GM21717 (cell line): Measurements from ENCODE around the gene TRMT10B.
"Not testable (repeated sequence)": the region's sequence is repeated elsewhere in the genome, so short reads cannot be mapped to it uniquely, and the experiment has no call there.

ENCODE experiments used
- ATAC-seq: cut with Tn5 transposase; IDR thresholded peaks from one replicate; pipeline ENCODE4 v1.9.1; 2021; ENCODE audit warnings: mild to moderate bottlenecking, moderate library complexity; ENCODE audit not compliant: unreplicated experiment

The TRMT10B gene

DNA sequence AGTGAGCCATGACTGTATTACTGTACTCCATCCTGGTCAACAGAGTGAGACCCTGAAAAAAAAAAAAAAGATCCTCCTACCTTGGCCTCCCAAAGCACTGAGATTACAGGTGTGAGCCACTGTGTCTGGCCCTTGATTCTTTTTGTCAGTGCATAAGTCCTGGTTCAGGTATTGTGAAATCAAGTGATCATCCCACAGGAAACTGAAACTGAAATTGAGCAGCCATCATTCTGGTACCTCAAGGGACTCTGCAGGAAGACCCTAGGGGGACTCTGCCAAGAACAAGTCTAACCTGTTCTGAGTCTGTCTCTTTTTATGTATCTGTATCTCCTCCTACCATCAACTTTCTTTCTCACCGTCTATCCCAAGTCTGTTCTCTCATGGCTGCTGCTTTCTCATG, 45.1 kb downstream of the TRMT10B start:
- ATAC-seq = no peak

DNA sequence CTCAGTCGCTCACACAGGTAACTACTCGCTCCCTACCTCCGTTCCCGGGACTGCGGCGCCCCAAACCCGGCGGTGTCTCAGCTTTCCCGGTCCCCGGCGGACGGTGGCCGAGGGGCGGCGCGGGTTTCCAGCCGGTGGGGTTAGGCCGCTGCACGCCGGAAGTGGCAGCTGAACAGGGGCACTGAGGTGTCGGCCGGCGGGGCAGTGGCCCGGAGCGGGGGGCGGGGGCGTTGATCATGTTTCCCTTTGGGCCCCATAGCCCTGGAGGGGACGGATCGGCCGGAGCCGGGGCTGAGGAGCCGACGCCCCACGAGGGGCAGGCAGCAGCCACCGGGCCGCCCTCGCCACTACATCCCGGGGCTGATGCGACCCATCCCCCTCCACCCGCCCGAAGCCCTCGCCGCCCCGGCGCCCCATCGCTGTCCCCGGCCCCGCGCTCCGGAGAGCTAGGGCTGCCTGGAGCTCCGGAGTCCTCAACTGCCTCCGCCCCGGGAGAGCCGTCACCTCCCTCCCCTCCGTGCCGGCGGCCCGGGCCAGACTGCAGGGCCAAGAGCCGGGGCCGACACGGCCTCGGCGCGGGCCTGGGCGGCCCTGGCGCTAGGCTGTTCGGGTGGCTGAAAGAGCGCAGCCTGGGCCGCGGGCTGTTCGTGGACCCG, 47.2 kb downstream of the TRMT10B start, which contains the start of gene DCAF10:
DCAF10 (plus strand) TSS at position 167 of the 656 bp plus-strand sequence; CDS start at position 237, 70 bp downstream.
- ATAC-seq = peak; percentile 66

DNA sequence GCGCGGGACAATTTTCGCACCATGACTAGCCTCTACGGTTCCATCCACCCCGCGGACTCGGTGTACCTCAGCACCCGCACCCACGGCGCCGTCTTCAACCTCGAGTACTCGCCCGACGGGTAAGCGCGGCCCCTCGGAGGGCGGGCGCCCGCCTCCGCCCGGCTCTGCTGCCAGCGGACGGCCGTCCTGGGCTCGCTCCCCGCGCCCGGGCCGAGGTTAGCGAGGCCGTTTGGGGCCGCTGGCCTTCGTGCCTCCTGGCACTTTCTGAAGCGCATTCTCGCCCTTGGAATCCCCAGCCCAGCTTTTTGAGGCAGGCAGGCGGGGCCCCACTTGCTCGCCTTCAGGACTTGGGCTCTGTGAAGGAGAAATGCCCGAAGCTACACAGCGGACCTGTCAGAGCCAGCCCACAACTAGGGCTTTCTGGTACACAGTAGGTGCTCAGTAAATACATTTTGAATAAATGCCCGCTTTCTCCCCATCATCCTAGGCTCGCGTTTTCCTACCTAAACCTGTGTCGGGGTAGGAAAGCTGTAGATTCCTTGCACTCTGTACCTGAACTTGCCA, 47.8 kb downstream of the TRMT10B start:
- peak; percentile 37 for ATAC-seq

DNA sequence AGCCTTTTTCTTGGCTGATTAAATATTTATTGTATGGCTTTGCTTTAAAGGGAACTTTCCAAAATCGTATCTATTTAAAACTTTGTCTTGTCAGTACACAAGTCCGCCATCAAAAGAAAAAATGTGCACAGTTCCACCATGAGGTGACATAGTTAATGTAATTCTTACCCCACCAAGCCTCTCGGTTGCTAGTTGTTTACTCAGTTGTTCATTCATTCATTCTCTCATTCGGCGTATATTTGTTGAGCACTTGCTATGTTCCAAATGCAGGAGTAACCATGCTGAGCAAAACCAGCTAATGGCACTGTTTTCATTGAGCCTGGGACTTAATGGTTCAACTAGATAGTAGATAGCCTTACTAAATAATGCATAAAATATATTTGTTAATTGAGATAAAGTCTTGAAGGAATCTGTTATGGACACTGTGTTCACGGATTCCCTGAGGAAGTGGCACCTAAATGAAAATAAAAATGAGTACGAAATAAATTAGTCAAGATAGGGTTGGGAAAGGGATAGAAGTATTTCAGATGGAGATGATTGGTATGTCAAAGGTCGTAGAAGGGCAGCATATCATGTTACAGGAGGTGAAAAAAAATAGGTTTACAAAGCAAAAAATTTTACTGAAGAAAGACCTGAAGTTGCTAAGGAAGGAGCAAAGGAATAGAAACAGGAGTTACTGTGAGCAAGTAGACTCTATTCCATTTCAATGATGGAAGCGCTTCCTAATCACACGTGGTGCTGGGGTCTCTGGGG, 48.5 kb downstream of the TRMT10B start:
- ATAC-seq = no peak

DNA sequence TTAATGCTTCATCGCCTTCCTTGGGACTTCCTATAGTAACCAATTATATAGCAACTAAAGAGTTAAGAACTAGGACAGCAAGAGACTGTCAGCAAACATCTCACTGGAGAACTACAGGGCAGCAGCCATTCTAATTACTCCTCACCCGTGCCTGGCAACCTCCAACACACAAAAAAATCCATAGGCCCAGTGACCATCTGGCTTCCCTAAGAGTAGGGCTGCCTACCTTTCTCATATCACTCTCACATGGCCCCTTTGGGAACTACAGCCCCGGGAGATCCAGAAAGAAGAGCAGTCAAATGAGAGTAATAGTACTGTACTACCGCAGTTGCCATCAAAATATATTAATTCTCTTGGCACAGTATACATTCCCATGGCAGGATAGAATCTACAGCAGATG, 52.7 kb downstream of the TRMT10B start:
- ATAC-seq = no peak

DNA sequence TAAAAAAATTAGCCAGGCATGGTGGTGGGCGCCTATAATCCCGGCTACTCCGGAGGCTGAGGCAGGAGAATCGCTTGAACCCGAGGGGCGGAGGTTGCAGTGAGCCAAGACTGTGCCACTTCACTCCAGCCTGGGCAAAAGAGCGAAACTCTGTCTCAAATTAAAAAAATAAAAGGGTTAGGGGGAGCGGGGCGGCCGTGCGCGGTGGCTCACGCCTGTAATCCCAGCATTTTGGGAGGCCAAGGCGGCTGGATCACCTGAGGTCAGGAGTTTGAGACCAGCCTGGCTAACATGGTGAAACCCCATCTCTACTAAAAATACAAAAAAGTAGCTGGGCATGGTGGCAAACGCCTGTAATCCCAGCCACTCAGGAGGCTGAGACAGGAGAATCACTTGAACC, 56.1 kb downstream of the TRMT10B start:
- ATAC-seq = not testable (repeated sequence)

DNA sequence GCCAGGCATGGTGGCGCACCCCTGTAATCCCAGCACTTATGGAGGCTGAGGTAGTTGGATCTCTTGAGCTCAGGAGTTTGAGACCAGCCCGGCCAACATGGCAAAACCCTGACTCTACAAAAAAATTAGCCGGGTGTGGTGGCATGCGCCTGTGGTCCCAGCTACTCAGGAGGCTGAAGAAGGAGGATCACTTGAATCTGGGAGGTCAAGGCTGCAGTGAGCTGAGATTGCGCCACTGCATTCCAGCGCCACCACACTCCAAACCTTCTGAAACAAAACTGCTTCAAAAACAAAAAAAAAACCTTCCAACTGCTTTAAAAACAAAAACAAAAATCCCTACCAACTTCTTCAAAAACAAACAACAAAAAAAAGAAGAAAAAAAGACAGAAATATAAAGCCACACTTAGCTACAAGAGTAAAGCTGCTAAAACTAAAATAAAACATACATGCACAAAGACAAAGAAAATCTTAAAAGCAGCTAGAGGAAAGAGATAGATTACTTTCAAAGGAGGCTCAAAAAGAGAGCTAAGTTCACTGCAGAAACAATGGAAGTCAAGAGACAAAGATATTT, 58.4 kb downstream of the TRMT10B start:
- no peak for ATAC-seq

DNA sequence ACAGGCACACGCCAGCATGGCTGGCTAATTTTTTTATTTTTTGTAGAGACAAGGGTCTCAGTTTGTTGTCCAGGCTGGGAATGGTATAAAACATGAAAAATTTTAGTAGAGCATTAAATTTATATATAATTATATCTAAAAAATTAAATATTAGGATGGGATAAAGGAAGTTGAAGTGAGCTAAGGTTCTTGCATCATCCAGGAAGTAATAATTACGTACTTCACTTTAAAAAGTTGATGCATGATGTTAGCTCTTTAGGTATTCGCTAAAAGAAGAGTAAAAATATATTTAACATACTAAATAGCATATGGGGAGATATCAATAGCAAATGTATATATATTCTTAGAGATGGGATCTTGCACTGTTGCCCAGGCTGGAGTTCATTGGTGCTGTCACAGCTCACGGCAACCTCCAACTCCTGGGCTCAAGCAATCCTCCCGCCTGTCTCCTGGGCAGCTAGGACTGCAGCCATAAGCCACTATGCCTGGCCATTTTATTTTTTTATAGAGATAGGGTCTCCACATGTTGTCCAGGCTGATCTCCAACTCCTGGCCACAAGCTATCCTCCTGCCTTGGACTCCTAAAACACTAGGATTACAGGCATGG, 59.3 kb downstream of the TRMT10B start:
- no peak for ATAC-seq

DNA sequence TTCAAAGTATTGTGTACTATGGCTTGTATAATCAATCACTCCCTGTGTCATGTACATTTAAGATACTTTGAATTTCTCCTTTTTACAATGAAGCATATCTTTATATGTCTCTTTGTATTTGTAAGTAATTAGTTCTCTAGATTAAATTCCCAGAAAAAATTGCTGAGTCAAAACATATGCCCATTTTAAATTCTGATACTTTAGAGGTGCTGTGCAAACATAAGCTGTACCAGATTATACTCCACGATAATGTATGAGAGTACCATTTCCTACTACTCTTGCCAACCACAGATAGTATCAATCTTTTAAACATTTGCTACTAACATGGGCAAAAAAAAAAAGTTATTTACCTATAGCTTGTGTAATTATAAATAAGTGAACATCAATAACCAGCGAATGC, 65.2 kb downstream of the TRMT10B start:
- no peak for ATAC-seq

DNA sequence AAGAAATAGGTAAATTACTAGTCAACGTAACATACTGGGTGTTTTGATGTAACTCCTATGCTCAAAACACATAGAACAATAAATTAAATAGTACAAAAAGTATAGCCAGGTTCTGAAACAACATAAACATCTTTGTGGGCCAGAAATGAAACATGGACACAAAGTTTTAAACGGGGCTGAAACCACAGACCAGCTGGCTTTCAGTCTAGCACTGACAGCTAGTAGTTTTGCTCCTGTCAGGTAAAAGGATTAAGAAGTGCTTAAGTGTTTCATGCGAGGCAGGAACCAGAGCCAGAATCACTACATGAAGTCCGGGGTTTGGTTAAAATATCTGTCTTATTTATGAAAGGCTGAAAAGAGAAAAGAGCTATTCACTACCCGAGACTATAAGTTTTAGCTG, 66.5 kb downstream of the TRMT10B start:
- ATAC-seq = peak; percentile 61

DNA sequence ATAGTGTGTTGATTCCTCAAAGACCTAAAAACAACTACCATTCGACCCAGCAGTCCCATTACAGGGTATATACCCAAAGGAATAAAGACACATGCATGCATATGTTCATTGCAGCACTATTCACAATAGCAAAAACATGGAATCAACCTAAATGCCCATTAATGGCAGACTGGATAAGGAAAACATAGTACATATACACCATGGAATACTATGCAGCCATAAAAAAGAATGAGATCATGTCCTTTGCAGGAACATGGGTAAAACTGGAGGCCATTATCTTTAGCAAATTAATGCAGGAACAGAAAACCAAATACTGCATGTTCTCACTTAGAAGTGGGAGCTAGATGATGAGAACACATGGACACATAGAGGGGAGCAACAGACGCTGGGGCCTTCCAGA, 71.6 kb downstream of the TRMT10B start:
- not testable (repeated sequence) for ATAC-seq

DNA sequence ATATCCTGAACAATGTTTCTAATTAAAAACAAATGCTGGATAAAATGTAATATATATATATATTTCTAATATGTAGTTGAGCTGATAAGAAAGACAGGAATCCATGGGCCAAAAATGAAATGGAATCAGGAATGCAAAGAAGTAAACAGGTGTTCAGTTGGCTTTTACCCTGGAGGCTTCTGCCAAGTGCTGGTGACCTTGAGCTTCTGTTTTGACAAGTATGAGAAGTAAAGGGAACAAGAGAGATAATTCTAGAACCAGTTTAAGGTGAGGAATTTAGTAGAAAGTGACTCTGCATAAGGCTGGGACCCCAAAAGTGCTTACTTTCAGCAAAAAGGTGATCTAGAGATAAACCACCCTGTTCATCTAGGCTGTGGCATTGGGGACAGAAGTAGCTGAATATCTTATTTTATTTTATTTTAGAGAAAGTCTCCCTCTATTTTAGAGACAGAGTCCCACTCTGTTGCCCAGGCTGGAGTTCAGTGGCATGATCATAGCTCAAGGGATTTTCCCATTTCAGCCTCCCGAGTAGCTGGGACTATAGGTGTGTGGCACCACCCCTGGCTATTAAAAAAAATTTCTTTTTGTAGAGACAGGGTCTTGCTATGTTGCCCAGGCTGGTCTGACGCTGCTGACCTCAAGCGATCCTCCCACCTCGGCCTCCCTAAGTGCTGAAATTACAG, 74.0 kb downstream of the TRMT10B start:
- ATAC-seq = no peak
